ENCODE results near the gene HINT1. TPM values are rescaled to one million over a fixed set of nuclear protein-coding genes. Genes with fewer than 3 reads are reported as not detected.
A peak's percentile ranks its signal among the peaks of the same experiment; 100 is the strongest.
"Not testable (repeated sequence)": the region's sequence is repeated elsewhere in the genome, so short reads cannot be mapped to it uniquely, and the experiment has no call there.

The HINT1 gene
- total RNA-seq, 1 donor from 2014 or later = 121 TPM

DNA sequence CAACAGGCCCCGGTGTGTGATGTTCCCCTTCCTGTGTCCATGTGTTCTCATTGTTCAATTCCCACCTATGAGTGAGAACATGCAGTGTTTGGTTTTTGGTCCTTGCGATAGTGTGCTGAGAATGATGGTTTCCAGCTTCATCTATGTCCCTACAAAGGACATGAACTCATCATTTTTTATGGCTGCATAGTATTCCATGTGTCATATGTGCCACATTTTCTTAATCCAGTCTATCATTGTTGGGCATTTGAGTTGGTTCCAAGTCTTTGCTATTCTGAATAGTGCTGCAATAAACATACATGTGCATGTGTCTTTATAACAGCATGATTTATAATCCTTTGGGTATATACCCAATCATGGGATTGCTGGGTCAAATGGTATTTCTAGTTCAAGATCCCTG lies 32.0 kb downstream of the HINT1 start:
- DNase-seq (ENCODE audit: low spot score); ATAC-seq; intact Hi-C loops (cut with DNase I): not testable (repeated sequence)

DNA sequence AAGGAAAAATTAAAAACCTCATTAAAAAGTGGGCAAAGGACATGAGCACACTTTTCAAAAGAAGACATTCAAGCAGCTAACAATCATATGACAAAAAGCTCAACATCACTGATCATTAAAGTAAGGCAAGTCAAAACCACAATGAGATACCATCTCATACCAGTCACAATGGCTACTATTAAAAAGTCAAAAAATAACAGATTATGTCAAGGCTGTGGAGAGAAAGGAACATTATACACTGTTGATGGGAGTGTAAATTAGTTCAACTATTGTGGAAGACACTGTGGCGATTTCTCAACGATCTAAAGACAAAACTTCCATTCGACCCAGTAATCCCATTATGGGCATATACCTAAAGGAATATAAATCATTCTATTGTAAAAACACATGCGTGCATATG lies 35.8 kb downstream of the HINT1 start:
- ATAC-seq (no peak), DNase-seq (ENCODE audit: low spot score) (no peak)
- intact Hi-C loops (cut with DNase I) = no loop called here

DNA sequence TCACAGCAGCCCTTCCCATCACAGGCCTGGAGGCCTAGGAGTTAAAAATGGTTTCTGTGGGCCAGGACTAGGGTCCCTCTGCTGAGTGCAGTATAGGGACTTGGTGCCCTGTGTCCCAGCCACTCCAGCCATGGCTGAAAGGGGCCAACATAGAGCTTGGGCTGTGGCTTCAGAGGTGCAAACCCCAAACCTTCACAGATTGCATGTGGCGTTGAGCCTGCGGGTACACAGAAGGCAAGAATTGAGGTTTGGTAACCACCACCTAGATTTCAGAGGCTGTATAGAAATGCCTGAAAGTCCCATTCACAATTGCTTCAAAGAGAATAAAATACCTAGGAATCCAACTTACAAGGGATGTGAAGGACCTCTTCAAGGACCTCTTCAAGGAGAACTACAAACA lies 37.8 kb downstream of the HINT1 start:
- DNase-seq (ENCODE audit: low spot score); intact Hi-C loops (cut with DNase I); ATAC-seq: not testable (repeated sequence)

DNA sequence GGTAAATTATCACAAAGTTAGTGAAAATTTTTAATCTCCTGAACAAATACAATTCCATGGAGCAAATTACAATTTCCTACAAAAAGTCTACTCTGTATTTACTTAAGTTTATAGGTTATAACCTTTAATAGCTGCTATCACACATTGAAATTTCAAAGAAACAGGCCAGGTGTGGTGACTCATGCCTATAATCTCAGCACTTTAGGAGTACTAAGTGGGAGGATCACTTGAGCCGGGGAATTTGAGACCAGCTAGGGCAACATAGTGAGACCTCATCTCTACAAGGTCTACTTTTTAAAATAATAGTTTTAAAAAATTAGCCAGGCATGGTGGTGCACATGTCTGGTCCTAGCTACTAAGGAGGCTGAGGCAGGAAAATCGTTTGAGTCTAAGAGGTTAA lies 50.3 kb downstream of the HINT1 start:
- DNase-seq (ENCODE audit: low spot score) = no peak
- intact Hi-C loops (cut with DNase I) = no loop called here
- ATAC-seq = no peak

DNA sequence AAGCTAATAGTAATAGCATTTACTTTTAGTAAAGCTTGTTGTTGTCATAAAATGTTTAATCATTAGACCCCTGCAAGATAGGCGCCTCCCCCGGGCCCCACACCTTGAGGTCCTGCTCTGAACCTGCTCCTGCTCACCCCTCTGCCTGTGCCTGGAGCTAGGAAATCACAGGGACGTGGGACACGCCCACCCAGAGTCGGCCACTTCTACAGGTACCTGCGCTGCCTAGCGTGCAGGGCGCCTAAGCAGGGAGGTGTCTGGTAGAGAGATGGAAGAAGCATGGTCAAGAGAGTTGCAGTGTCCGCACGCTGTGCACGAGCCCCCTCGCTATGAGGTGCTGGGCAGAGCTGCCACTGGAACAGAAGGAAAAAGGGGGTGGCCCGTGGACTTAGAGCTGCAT lies 52.6 kb downstream of the HINT1 start:
- ATAC-seq = no peak
- intact Hi-C loops (cut with DNase I) = no loop called here
- DNase-seq (ENCODE audit: low spot score) = no peak

DNA sequence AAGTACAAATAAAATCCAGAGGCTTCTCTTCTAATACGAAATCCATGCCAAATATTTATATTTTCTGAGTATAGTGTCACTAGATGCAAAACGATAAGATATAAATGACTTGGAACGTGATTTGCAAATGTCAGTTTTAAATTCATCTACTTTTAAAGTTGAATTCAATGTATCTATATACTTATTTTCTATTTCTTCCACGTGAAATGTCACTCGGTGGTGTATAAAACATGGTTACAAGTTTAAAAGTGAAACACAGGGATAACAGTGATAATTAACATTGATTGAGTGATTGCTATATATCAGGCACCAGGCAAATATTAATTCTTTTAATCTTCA lies 54.8 kb downstream of the HINT1 start:
- ATAC-seq = no peak
- intact Hi-C loops (cut with DNase I) = no loop called here

DNA sequence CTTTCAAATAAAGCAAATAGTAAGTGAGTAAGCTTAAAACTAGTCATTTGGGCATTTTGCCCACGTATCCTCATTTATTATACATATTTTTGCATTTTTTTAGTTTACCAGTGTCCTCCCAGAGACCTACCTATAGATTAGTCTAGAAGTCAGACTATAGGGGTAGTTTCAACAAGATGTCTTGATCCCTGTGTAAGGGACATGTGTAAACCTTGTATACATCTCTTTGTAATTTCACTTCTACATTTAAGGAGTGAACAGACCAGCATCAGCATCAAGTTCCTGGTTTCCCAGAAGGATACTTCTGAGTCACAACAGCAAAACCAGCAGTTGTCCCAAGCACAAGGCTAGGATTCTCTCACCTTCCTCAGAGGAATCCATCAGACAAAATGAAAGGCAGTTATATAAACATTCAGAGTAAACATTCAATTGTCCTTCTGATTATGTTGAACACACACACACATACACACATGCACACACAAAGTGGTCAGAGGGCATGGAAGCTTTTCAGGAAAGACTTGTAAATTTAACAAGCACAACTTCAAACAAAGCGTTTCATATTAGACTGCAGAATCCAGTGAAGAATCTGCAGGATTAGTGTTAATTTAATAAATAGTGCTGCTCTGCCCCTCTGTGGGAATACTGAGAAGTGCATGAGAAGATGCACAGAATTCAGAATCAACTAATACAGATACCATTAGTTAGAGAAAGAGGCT lies 55.4 kb downstream of the HINT1 start:
- intact Hi-C loops (cut with DNase I) = no loop called here
- ATAC-seq (peak; percentile 69), DNase-seq (ENCODE audit: low spot score) (no peak)

More for the DNA sequence above, 54.8 kb downstream of the HINT1 start:
- no peak for DNase-seq (ENCODE audit: low spot score)

Other genes starting within 250 kb of the HINT1 start
- gene LYRM7, start 5.7 kb upstream of the HINT1 start, total RNA-seq = 14.2 TPM
- 29.7 TPM for gene CDC42SE2, start 98.8 kb upstream of the HINT1 start, total RNA-seq

Measured in sciatic nerve (tissue), 2 donors.